Hypothalamus (tissue), 51 donors: ENCODE data around the gene DCTPP1.
"Not testable (repeated sequence)": the region's sequence is repeated elsewhere in the genome, so short reads cannot be mapped to it uniquely, and the experiment has no call there.

Experiments used
- DNase-seq, 51 donors: peaks; one replicate each; lab custom pipeline; 2025; lab: John Stamatoyannopoulos, UW

Gene DCTPP1

GRCh38 chr16:30416047-30416603 is 13.7 kb downstream of the DCTPP1 start:
- no peak for DNase-seq

GRCh38 chr16:30414159-30414558 is 15.7 kb downstream of the DCTPP1 start:
- DNase-seq: no peak

GRCh38 chr16:30413112-30413806 is 16.6 kb downstream of the DCTPP1 start:
- no peak for DNase-seq

- peak; percentile 36 to 94 (median 77) for DNase-seq
These were observed 20.4 kb downstream of the DCTPP1 start for GRCh38 chr16:30409125-30410060.

- DNase-seq: peak in 9 of 51 donors; percentile 16 to 67 (median 49)
These were observed 21.9 kb downstream of the DCTPP1 start for GRCh38 chr16:30407804-30408534.

- peak; percentile 68 to 96 (median 88) for DNase-seq
These were observed 22.6 kb downstream of the DCTPP1 start, which contains the start of gene ZNF771 for GRCh38 chr16:30407102-30407803. ZNF771 (plus strand) TSS chr16:30407606; CDS start chr16:30408054, 448 bp downstream.

GRCh38 chr16:30406795-30407101 is 23.1 kb downstream of the DCTPP1 start:
- DNase-seq: no peak

GRCh38 chr16:30401768-30402425 is 27.9 kb downstream of the DCTPP1 start:
- no peak for DNase-seq

- peak in 2 of 51 donors; percentile 40 to 60 for DNase-seq
These were observed 30.2 kb downstream of the DCTPP1 start for GRCh38 chr16:30399435-30400186.

GRCh38 chr16:30398661-30399434 is 31.0 kb downstream of the DCTPP1 start:
- DNase-seq: no peak

- DNase-seq: no peak
These were observed 31.8 kb downstream of the DCTPP1 start for GRCh38 chr16:30397776-30398660.

GRCh38 chr16:30397056-30397455 is 32.8 kb downstream of the DCTPP1 start:
- no peak for DNase-seq

- DNase-seq: not testable (repeated sequence)
These were observed 33.2 kb downstream of the DCTPP1 start for GRCh38 chr16:30396627-30397026.

- no peak for DNase-seq
These were observed 33.7 kb downstream of the DCTPP1 start for GRCh38 chr16:30395992-30396585.

- peak in 47 of 51 donors; percentile 51 to 94 (median 84) for DNase-seq
These were observed 34.5 kb downstream of the DCTPP1 start, which contains the start of gene ZNF48 for GRCh38 chr16:30395155-30395991. ZNF48 (plus strand) TSS chr16:30395420; CDS start chr16:30395795, 375 bp downstream.
